CD4-positive, alpha-beta T cell treated with Interleukin-15 for 1 hour (primary cell): ENCODE results near the gene COL4A1.

ENCODE experiments used
- DNase-seq: peaks from one replicate; pipeline ENCODE4 v3.0.0-alpha.2; 2020

Gene COL4A1

DNA sequence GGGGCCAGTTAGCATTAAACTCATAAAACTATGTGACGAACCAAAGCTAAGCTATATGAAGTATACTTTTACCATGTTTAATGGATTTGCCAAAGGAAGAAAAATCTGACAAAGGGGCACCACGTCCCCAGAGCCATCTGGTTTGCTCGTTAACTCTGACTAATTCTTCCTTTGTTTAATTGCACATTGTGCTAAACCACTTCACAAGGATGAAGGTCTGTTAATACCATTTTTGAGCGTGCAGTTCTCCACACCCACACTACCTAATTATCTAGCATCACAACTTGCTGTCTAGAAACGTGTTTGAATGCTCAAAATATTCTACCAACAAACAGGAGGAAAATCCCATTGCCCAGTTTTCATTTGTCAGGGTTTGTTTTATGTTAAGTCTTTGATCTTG lies 74.8 kb downstream of the COL4A1 start:
- DNase-seq, result no peak

DNA sequence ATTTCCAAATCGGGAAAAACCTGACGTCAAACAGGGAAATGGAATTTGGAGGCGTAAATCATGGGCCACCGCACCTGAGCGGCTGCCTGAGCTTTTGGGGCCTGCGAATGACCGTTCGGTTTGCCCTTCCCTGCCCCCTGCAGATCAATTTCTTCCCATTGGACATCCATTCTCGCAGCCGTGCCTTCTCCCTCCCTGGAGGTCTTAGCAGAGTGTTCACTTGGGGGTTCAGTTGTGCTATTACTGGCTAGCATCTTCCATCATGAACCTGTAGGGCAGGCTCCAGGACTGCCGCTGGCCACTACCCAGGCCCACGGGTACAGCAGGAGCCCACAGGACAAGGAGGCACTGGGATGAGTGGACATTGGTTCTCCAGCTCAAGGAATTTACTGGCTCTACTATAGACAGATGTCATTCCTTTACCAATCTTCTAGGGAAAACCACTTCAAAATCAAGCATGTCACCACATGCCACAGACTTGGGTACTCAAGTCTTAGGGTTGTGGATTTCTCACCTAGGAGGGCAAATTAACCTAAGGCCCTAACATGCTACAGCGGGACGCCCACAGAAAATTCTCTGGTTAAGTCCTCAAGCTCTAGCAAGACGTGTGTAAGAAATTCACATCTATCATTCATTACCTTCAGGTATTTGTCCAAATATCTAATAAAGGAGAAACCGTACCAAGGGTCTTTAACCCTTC lies 75.5 kb downstream of the COL4A1 start:
- no peak for DNase-seq

DNA sequence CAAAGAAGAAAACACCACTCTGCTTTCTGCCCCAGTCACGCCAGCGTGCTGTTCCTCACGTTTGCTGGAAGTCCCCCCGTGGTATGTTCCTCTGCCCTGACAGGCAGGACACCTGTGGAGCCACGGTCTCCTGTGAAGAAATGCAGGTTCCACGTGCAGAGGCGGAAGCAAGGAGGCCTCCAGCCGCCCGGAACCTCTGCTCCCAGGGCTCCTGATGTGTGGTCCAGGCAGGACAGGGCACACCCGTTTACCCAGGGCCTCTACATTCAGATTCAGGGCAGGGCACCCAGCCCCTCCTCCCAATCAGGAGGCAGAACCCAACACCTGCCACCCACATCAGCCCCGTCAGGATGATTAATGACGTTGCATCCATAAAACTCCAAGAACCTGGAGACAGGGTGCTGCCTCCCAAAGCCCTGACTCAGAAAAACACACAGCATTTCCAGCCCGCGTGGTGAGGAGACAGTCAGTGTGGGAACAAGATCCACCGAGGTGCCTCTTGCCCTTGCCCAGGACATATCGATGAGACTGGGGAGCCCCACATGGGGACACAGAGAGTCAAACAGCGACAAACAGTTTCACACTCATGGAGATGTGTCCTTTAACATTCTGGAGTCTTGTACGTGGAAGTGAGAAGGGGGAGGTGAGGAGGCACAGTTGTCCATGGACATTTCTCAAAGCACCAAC lies 76.2 kb downstream of the COL4A1 start:
- DNase-seq, result no peak

DNA sequence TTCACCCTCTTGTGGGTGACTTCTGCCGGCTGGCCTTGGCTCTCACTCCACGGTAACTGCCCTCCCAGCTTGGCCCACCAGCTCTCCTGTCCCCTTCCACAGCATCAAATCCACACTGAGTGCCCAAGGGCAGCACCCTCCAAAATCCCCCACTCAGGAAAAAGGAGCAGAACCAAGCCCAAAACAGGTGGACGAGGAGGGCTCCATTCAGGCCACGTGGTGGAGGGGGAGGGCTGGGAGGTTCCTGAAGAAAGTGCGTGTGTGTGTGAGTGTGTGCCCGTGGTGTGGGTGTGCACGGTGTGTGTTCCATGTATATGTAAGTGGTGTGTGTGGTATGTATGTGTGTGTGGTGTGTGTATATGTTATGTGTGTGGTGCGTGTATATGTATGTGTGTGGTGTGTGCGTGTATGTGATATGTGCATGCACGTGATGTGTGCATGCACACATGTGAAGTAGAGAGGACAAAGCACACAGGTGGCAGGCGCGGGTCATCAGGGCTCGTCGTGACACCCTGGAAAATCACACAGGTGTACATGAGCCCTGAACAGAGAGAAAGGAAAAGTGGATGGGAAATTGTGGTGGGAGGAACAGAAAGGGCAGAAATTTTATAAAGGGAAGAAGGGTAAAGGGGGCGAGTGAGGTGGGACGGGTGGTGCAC lies 76.9 kb downstream of the COL4A1 start:
- no peak for DNase-seq

DNA sequence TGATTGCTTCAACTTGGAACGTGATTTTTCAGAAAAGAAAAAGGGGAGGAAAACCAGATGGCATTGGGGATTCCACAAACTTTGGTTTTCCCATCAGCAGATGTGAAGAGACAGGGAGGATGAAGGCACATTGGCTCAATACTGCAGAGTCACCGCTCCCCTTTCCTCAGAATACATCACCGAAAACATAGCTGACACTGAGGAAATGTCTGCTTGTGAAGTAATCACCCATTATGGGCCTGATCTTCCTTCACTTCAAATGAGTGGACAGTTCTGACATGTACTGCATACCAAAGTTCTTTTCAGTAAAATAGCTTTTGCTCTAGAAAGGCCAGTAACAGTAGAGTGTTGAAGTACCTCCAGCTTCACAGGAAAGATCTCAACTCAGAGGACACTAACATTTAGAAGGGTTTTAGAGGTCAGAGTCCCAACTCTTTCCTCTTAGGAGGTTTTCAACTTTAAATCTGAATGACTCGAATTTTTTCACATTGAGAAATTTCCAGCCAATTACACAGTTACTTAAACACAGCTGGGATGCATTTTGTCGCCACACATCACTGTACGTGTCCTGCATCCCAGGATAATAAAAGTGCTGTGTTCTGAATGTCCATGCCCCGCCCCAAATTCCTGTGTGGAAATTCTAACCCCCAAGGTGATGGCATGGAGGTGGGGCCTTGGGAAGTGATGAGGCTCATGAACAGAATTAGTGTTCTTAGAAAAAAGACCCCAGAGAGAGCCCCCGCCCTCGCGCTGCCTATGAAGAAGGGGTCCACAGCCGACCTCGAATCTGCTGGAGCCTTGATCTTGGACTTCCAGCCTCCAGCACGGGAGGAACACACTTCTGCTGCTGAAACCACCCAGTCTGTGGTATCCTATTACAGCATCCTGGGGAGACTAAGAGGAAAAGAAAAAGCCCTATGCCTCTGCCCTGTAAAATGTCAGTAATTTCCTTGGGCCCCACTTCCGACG lies 77.7 kb downstream of the COL4A1 start:
- DNase-seq, result no peak

DNA sequence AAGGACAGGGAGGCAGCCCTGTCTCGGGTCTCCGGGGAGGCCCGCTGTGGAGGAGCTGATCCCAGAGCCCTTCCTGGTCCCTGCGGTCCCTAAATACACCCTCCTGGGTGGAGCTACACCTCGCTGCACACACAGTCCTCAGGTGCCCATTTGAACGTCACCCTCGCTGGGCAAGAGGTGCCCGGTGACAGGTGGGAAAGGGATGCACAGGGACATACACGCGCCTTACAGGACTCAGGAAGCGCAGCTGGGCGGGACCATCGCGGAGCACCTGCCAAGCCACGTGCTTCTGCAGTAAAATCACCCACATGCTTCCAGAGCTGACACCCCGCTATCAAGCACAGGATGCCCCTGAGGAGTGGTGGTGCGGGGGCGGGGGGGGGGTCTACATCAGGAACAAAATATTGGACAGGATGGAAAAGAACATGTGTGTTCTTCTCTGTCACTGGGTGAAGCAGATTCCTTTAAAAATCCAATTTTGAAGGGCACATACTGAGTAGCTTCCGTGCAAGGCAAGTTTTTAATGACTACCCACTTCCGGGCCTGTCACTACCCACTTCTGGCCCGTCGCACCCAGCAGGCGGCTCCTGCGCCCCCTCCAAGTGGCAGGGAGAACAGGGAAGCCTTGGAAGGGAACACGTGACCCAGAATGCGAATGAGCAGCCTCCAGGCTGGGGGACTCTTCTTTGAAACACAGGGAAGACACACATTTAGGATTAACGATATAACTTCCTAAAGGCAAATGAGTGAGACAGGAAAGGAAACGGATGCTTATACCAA lies 78.9 kb downstream of the COL4A1 start:
- DNase-seq, result no peak

DNA sequence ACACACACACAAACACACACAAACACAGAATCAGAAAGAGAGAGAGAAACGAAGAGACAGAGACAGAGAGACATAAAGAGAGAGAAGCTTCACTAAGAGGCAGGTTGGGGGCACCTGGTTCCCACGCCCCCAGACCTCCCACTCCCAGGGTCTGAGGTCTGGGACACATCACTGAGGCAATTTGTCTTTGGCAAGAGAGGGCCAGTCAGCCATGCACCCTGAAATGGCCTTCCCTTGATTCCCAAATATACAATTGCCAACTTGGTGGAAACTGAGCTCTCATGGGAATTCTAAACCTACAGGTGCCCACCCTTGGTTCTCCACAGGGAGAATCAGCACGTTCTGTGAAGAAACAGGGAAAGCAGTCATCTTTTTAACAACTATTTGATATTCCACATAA lies 79.5 kb downstream of the COL4A1 start:
- no peak for DNase-seq

DNA sequence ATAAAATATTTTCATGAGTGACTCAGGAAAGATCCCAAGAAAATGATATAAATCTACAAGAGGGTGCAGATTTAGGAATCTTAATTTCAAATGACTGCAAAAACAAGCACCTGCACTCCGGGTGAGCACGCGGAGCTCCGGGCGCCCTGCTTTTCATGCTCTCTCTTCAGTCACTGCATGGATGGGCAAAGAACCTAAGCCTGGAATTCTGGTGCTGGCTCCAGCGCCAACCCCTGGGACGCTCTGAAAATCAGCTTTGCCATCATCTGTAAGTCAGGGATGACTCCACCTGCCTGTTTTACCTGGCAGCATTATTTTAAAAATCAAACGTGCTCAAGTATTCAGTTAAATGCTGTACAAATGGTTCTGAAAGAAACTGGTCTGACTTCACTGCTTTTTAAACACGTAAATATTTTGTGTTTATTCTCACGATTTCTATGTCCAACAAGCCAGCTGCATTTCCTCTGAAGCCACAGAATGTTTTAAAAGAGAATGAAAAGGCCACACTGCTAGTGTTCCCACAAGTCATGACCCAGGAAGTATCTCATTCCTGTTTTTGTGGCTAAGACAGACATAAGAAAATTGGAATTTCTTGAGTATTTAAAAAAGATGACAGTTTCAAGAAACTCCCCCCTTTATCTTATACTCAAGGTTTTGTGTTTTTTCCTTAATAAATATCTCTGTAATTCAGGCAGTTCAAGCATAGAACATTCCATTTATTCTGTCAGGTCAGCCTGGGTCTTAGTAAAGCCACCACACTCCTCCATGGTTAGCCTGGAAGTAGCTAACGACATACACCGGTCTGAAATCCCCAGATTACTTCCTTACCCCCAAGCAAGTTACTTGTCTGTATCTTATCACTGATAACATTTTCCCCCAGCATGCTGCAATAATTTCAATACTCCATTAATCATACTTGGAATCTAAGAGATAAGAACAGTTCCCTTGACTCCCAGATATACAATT lies 81.1 kb downstream of the COL4A1 start:
- no peak for DNase-seq

DNA sequence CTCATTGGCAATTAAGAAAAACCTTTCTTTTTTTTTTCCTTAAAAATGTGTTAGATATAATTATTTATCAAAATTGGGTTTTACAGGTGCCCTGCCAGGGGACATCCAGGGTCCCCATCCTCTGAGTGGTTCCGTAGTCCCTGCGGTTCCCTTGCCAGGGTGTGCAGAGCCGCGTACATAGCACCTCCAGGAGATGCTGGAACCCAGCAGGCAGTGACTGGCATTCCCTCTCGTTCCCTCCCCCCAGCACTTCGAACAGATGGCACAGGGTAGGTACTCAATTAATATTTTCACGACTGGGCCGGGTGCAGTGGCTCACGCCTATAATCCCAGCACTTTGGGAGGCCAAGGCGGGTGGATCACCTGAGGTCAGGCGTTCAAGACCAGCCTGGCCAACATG lies 82.0 kb downstream of the COL4A1 start:
- DNase-seq, result no peak

DNA sequence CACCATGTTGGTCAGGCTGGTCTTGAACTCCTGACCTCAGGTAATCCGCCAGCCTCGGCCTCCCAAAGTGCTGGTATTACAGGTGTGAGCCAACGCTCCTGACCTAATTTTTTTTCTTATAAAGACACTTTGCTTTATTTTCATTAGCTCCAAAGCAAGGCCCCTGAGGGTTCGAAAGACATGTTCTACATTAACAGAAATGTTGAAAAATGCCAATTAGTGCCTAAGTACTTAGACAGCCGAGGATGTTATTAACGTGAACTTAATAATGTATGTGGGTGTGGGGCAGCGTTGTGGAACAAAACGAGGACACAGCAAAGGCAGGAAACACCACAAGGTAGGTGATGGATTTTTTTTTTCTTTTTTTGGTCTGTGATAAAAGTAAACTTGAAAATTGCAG lies 82.4 kb downstream of the COL4A1 start:
- no peak for DNase-seq

DNA sequence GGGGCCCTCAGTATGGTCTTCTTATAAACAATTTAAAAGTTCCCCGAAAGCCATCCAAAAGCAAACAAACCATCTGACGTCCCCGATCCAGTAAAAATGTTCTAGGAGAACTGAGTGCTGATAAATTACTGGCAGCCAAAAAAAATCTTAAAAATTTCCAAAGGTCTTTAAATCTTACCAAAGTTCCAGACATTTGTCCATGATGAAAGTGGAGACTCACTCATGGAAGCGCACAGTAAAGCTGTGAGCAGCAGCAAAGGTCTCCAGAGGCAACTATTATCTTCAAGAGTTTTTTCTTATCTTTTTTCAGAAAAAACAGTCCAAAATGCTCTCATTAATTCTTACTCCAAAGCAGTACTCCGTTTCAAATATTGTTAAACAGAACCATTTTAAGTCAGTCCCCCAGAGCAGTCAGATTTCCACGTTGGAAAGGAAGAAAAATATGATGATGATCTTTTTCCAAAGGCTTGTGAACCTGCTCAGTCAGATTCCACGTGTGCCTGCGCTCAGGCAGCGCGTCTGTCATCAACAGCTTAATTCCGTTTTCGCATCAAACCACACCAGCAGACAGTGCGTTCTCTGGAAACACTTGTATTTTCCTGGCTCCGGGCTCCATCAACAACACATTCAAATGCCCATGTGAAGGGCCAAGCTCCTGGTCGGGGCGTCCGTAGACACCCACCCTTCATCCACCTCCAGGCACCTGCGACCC lies 85.4 kb downstream of the COL4A1 start:
- no peak for DNase-seq

DNA sequence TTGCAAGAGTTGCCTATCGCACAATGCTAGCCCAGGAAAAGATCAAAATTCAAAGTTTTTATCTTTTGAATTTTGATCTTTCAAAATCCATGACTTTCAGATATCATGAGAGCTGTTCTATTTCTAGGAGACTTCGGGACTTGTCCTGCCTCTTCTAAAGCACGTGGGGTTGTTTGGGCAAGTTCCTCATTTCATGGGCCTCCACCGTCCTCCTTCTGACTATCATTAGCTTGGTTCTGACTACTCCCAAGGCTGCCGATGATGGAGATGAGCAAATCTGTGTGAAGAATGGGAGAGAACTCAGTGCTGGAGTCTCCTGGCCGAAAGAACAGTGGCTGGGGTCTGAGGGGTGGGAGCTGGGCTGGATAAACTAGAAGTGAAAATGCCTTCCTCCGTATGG lies 86.5 kb downstream of the COL4A1 start:
- no peak for DNase-seq

DNA sequence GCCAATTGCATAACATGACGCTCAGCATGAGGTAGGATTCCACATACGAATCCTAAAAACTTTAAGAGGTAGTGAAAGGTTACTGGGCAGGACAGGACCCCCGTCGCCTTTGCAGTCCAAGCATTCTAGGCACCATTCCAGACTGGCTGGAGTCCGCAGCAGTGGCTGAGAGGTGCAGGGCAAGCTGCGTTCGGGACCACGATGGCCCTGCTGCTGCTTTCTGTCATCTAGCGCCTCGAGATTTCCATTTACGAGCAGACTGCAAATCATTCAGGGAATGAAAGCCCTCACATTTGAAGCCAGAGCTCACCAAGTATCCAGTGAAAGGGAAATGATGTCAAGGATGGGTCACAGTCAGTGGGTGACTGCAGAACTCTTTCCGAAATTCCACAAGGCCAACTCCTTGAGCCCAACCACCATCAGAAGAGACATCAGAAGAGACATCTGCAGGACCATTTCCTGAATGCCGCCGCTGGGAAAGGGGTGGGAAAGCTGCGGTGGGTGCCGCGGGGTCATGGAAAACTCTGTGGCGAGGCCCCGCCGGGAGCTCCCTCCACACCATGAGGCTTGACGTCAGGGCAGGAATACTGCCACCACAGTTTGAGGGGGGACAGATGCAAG lies 88.3 kb downstream of the COL4A1 start:
- DNase-seq, result no peak

DNA sequence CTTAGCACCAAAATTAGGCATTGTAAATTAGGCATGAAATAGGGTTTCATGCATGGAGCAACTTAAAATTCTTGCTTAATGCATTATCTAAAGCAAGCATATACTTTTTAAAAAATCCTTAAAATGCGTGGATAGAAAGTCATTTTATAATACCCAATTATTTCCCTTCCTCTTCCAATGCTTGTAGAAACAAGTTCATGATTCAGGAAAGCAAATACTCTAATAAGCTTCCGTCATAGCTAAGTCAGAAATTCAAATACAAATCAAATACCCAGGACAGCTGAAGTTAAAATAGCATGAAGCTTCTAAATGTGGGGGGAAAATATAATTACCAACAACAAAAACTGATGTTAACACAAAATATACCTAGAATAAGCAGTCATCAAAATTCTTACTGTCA lies 89.1 kb downstream of the COL4A1 start:
- DNase-seq, result no peak

DNA sequence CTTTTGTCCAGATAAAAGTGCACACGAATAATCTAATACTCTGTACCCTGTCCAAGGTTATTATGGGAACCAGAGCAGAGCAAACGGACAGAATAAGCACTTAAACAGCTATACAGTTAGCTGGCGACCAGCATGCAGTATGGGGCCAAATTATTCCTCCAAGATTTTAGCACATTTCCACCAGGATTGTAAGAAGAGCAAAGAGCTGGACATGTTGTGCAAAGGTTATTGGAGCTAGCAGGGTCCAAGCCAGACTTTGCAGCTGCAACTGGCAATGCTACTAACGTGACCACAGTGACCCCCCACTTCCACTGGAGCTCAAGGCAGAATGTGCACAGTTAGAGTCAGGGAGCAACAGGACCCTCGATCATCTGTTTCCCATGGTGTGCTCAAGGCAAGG lies 89.9 kb downstream of the COL4A1 start:
- no peak for DNase-seq

DNA sequence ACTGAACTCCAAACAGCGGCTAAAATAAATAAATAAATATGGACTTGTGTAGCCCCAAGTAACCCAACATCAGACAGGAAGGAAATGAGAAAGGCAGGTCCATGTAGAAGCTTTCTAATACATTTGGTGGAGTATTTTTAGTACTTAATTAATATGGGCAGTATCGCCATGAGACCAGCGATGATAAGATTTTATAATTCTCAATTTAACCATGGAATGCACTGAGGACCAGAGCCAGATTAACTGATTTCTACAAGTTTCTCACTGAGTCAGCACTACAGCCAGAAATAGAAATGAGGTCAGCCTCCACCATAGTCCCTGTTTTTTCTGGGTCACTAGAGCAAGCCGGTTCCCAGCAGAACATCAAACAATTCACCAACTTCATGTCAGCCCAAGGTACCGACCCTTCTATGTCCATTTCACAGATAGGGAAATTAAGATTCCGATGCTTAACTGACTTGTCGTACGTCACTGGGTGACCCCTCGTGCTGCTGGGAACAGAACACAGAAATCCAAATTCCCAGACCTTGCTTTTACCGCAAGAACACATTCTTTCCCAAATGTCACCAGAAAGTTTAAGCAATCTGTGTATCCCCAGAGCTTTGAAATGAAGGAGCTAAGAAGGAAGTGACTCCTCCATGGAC lies 90.4 kb downstream of the COL4A1 start:
- no peak for DNase-seq

DNA sequence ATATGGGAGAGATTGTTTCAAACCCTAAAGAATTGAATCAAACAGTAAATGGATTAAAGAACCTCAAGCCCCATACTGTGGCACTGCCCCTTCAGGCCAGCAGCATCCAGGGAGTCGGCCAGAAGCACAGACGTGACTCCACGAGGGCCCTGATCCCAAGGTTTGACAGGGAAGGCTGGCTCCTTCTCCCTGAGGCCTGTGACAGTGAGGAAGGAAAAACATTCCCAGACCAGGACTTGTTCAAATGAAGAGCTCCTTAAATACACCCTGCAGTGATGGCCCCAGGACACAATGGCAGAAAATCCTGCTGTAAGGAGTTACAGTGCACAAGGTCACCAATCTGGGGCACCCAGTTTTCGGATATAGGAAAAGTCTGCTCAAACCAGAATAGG lies 91.0 kb downstream of the COL4A1 start:
- no peak for DNase-seq

DNA sequence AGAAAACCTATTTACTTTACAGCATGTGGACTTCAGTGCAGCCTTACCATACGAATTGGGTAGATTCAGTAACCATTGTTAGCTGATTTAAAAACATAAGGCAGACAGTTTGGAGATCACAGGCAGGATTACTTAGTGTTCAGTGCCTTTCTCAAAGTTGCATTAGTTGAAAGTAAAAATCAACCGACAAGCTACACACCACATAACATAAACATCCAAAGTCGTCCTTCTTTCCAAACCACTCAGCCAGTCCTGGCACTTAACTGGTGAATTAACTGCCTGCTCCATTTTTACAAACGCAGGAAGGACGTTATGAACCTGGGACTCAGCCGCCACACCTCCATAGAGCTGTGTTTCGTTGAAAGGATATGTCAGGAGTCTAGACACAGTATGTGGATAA lies 91.4 kb downstream of the COL4A1 start:
- no peak for DNase-seq

DNA sequence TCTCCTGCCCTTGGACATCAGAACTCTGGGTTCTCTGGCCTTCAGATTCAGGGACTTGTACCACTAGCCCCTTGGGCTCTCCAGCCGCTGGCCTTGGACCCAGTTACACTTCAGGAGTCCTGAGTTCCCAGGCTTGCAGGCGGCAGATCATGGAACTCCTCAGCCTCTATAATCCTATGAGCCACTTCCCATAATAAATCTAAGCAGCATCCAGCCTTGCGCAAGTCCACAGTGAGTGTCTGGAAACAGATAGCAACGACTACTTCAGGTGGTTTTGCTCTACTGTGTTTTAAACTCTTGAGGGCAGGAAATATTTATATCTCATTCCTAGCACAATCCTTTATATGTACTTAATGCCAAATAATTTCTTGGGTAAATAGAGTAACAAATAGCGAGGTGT lies 92.3 kb downstream of the COL4A1 start:
- no peak for DNase-seq
